GM19452 (cell line): ENCODE measurements around the gene PRKCA.
"Not testable (repeated sequence)": the region's sequence is repeated elsewhere in the genome, so short reads cannot be mapped to it uniquely, and the experiment has no call there.

ENCODE experiments used
- ATAC-seq: cut with Tn5 transposase; IDR thresholded peaks from one replicate; pipeline ENCODE4 v1.9.1; 2021; ENCODE audit not compliant: unreplicated experiment

Gene PRKCA

GRCh38 chr17:66349521-66350254 lies 47.3 kb downstream of the PRKCA start:
- no peak for ATAC-seq

GRCh38 chr17:66350576-66350975 lies 48.2 kb downstream of the PRKCA start:
- ATAC-seq, result not testable (repeated sequence)

GRCh38 chr17:66351033-66351432 lies 48.6 kb downstream of the PRKCA start:
- no peak for ATAC-seq

- ATAC-seq, result no peak
Observed at GRCh38 chr17:66351701-66352100, 49.3 kb downstream of the PRKCA start.

DNA sequence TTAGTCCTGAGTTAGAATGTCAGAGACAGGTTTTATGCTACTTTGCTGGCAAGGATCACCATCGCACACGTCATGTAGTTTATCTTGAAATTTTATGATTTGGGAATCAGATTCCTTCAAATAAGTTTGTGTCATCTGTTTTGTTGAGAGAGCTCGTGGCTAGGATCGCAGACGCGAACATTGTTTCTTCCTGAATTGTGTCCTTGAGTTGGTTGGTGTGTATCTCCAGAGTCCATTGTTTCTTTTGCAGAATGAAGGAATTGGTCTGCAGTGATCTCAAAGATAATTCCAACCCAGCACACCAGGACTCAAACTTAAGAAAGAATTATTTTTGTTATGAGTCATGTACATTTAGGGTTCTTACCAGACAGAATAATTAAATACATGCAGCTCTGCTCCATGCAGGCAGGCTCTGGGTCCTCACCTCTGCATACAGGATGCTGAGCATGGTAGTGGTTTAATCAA lies 51.6 kb downstream of the PRKCA start:
- no peak for ATAC-seq

- ATAC-seq, result no peak
Observed at GRCh38 chr17:66354472-66354871, 52.1 kb downstream of the PRKCA start.

DNA sequence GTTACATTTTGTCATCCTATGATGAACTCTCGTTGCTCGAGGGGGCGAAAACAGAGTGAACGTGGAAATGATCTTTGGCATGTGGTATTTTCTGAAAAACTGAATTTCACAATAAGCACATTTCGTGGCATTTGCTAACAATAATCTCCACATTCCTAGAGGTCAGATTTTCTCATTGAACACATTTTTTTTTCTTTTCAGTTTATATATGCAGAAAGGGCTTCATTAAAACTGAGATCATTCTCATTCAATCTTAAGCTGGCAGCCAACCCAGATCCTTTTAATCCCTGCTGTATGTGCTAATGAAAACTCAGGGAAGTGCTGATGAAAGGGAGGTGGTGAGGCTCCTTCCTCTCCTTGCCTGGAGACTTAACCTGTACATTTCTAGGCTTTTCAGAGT lies 52.6 kb downstream of the PRKCA start:
- no peak for ATAC-seq

- ATAC-seq, result no peak
Observed at GRCh38 chr17:66355510-66355909, 53.1 kb downstream of the PRKCA start.

DNA sequence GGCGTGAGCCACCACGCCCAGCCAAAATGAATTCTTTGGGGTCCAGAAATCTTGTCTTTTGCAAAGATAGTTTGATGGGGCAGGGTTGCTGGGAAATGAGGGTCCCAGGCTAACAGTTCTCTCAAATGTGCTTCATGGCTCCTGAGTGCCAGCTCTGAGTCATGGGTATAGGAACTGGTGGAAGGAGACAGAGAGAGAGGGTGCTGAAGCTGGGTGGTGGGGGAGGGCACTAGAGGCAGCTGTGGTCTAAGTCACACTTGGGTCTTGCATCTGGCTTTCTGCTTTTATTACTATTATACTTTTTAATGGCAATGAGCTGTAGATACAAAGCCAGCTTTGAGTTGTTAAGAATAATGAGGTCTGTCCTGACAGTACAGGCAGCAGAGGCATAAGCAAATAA lies 54.6 kb downstream of the PRKCA start:
- no peak for ATAC-seq

DNA sequence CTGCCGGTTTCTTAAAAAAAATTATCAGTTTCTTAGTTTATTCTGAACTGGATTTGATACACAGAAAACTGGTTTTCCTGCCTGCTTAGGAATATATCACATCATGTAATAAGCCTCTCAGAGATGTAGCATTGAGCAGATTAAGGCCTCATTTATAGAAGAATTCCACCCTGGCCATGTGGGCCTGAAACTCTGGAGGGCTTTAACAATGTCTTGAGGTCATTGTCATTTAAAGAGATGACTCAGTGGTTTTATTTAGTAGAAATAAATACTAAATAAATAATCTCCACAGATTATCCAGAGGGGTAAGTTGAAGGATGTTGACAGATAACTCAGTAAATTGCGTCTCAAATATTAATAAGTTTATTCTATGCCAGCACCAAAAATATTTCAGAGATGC lies 56.9 kb downstream of the PRKCA start:
- no peak for ATAC-seq

GRCh38 chr17:66360961-66361565 lies 58.6 kb downstream of the PRKCA start:
- not testable (repeated sequence) for ATAC-seq

DNA sequence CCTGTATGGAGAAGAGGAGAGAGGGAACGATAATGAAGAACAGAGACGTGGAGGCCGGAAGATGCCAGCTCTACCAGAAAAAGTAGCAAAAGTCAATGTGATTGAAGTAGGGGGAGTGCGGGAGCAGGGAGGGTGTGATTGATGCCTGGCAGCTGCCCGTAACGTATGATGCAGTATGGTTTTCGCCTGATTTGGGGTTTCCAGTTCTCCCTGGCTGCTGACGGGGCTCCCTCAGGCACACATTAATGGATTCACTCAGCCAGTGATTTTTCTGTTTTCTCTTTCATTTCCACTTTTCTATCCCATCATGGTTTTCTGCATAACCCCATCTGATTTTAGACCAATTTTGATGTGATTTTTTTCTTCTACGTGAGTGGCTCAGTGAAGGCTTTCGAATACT lies 62.1 kb downstream of the PRKCA start:
- ATAC-seq, result no peak

- no peak for ATAC-seq
Observed at GRCh38 chr17:66364990-66365490, 62.6 kb downstream of the PRKCA start.

DNA sequence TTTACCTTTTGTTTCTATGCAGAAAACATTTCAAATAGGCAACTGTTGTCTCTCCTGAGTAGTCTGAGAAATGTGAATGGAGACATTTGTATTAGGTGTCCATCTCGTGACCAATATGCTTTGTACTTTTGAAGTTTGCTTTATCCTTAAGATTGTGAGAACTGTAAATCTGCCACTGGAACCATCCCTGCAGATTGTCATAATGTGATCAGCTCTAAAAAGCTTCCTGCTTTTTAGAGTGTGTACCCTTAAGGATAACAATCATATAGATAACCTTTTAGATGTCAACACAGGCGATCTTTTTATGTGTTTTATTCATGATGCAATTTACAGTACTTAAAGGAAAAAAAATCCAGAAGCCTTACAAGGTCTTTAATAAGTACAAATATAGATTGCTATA lies 63.5 kb downstream of the PRKCA start:
- no peak for ATAC-seq

GRCh38 chr17:66367107-66367506 lies 64.7 kb downstream of the PRKCA start:
- no peak for ATAC-seq

DNA sequence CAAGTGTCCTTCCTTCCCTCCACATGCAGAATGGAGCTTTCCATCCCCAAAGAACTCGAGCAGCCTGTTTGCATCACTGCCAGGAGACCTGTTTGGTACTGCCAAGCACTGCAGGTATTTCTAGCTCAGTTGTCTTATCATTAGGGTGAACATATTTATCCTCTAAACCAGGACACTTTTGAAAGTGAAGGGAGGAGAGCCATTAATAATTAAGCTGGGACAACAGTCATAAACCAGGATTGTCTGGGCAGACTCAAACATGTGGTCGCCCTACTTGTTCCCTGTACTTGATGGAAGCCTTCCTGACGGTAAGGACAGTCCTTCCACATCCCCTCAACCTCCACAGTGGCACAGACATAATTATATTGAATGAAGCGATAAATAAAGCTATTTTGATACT lies 67.4 kb downstream of the PRKCA start:
- no peak for ATAC-seq

DNA sequence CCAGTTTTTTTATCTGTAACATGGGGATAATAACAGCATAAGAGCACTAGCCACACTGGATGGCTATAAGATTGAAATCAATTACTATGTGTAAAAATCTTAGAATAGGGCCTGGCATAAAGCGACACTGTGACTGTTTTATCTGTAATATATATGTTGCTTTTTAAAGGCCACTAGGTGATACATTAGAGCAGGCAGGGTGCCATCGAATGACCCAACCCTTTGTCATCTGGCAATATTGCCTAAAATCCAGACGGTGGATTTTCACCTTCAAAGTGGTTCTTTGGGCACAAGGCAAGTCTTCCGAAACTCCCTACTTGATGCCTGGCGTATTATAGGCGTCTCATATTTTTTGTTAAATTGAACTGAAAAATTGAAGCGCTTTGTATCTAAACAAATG lies 69.1 kb downstream of the PRKCA start:
- ATAC-seq, result no peak

DNA sequence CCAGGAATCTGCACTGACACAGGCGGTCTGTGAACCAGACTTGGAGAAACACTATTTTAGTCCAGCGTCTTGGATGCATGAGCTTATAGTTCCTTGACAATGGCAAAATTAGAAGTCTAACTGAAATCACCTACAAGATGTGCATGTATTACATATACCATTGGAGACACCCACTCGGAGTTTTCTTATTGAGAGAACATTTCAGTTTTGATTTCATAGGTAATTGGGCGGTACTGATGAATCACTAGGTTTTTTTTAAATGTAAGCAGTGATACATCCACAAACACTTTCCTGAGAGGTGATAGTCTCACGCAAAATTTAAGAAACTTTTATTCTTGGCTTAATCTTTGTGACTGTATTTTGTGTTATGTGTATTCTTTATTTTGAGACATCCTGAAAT lies 69.8 kb downstream of the PRKCA start:
- ATAC-seq, result no peak

GRCh38 chr17:66373079-66373478 lies 70.7 kb downstream of the PRKCA start:
- no peak for ATAC-seq

DNA sequence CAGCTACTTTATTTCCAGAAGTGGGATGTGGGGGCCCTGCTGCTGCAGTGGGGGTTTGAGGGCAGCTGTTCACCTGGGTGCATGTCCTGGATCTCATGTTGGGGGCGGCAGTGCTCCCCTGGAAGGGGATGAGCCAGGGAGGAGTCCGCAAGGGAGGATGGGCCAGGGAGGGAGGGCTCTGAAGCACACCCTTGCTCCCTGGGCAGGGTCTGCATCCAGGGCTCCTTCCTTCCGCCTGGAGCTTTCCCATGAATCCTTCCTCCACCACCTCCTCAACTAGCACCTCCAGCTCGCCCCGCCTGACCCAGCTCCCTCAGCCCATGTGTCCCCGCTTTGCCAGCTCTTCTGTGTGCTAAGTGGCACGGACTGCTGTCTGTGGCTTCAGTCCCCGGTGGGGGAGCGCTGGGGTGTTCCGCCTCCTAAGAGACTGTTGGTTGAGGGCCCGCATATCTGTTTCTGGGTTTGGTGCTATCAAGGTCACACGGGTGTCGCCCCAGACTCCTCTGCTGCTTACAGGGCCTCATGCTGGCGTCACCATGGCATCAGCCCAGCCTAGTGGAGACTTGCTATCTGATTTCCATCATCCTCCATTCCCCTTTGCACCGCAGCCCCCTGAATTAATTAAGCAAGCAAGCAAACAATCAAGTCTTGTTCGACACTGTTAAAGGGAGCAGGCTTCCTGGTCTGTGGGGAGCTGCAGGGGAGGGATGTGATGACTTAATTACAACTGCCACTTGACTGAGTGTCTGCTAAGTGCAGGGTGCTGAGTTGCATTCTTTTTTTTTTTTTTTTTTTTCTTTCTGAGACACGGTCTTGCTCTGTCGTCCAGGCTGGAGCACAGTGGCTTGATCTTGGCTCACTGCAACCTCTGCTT lies 71.8 kb downstream of the PRKCA start:
- ATAC-seq, result no peak

GRCh38 chr17:66375121-66375520 lies 72.7 kb downstream of the PRKCA start:
- ATAC-seq, result no peak

DNA sequence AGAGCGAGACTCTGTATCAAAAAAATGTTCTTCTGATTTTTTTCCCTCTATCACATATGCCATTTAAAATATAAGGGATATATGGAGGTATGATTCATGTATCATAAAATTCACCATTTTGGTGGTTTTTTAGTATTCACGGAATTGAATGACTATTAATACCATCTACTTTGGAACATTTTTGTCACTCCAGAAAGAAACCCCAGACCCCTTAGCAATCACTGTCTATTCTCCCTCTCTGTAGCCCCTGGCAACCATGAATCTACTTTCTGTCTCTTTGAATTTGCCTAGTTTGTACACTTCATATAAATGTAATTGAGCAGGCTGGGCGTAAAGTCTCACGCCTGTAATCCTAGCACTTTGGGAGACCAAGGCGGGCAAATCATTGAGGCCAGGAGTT lies 75.9 kb downstream of the PRKCA start:
- ATAC-seq, result no peak
